ENCODE results near the gene TPSG1. TPM values are rescaled to one million over a fixed set of nuclear protein-coding genes. Genes with fewer than 3 reads are reported as not detected.

TPSG1 gene
- total RNA-seq, 2 experiments from 2014 or later: not detected

DNA sequence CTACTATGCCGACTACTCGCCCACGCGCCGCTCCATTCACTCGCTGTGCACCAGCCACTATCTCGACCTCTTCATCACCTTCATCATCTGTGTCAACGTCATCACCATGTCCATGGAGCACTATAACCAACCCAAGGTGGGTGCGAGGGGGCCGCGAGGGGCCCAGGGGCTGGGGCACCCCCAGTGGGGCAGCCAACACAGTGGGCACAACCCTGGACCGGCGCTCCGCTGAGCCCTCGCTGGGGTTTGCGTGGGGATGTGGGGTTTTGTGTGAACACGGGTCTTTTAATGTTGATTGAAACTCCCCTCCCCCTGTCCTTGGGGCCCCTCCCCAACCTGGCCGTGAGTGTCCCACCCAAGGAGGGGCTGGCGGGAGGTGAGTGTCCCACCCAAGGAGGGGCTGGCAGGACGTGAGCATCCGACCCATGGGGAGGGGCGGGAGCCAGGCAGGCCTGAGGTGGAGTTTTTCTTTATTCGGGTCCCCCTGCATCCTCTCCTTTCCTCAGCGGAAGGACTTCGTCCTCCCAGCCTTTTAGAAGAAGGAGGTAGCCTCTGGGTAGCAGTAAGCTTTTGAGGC, 11.2 kb downstream of the TPSG1 start:
- Mint-ChIP-seq H3K9me3 (no peaks in the 10 kb centered on the region), H3K27me3 (no peaks in the 10 kb centered on the region), H3K27ac (no peak overlapping the region), H3K4me3 (no peak overlapping the region), H3K4me1 (ENCODE audit: low read depth) (no peaks in the 10 kb centered on the region), H3K36me3 (no peaks in the 10 kb centered on the region)
- no peak for DNase-seq
- ChIA-PET CTCF (no interaction called here), POLR2A (no interaction called here)
- intact Hi-C loops (cut with micrococcal nuclease): no loop called here

DNA sequence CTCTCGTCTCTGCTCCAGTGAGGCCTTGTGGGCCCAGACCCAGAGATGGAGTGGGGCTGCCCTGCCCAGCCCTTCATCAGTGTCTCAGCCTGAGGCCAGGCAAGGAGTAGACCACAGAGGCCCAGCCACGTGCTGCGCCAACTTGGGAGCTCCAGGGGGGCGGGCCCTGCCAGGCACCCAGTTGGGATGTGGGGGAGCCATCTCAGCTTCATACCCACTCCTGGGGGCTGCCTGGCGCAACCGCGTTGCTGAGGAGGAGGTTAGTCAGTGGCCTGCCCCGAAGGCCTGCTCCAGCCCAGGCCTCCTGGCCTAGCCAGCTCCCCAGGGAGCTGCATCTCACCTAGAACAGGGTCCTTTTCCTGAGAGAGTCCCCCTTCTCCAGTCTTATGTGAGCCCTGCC, 11.8 kb downstream of the TPSG1 start:
- Mint-ChIP-seq H3K27me3 (no peaks in the 10 kb centered on the region), H3K9me3 (no peaks in the 10 kb centered on the region), H3K27ac (no peak overlapping the region), H3K4me3 (no peak overlapping the region), H3K4me1 (ENCODE audit: low read depth) (no peaks in the 10 kb centered on the region), H3K36me3 (no peaks in the 10 kb centered on the region)
- ChIA-PET POLR2A (no interaction called here), CTCF (no interaction called here)
- no peak for DNase-seq
- intact Hi-C loops (cut with micrococcal nuclease): no loop called here

DNA sequence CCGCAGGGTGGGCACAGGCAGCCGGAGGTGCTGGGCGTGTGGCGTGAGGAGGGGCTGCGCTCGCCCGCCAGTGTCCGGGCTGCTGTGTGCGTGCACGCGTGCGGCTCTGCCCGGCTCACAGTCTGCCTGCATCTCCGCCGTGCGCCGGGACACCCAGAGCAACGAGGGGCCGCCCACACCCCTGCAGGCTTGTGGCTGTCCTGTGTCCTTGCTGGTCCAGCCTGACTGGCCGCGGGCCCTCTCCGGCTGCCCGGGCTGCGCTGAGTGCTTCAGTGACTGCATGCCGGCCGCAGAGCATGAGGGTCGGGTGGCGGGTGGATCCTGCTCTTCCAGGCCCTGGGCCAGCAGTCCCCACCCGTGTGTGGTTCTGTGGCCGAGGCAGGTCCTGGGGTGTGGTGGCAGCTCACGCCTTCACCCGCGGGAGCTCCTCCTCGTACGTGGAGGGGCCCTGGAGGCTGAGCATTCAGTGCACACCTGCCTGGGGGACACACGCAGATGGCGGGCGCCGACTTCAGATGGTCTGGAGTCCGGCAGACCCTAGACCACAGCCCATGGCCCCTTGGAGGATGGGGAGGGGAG, 12.4 kb downstream of the TPSG1 start:
- no peaks in the 10 kb centered on the region for H3K9me3 Mint-ChIP-seq
- no peaks in the 10 kb centered on the region for H3K36me3 Mint-ChIP-seq
- no peak overlapping the region for H3K4me3 Mint-ChIP-seq

DNA sequence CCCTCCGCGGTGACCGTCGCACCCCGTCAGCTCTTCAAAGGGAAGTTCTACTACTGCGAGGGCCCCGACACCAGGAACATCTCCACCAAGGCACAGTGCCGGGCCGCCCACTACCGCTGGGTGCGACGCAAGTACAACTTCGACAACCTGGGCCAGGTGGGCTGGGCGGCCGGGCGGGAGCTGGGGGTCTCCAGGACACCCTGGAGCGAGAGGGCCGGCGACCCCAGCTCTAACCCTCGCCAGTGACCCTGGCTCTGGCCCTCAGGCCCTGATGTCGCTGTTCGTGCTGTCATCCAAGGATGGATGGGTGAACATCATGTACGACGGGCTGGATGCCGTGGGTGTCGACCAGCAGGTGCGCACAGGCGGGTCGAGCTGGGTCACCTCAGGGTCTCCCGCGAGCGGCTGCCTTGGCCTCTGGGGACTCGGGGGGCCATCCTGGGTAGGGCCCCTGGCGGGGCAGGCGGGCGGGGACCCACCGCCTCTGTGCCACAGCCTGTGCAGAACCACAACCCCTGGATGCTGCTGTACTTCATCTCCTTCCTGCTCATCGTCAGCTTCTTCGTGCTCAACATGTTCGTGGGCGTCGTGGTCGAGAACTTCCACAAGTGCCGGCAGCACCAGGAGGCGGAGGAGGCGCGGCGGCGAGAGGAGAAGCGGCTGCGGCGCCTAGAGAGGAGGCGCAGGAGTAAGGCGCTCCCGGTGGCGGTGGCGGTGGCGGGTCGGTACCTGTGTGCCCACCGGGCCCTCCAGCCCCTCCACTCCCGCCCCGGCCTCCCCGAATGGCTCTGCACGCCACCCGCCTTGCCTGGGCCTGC, 13.4 kb downstream of the TPSG1 start:
- POLR2A ChIA-PET: no interaction called here
- no peak overlapping the region for H3K27ac Mint-ChIP-seq

More for the DNA sequence above, 12.4 kb downstream of the TPSG1 start:
- POLR2A ChIA-PET: no interaction called here
- no peak for DNase-seq
- intact Hi-C loops (cut with micrococcal nuclease): no loop called here
- Mint-ChIP-seq H3K27me3 (no peaks in the 10 kb centered on the region), H3K27ac (no peak overlapping the region), H3K4me1 (ENCODE audit: low read depth) (no peaks in the 10 kb centered on the region)
- CTCF ChIA-PET: no interaction called here

DNA sequence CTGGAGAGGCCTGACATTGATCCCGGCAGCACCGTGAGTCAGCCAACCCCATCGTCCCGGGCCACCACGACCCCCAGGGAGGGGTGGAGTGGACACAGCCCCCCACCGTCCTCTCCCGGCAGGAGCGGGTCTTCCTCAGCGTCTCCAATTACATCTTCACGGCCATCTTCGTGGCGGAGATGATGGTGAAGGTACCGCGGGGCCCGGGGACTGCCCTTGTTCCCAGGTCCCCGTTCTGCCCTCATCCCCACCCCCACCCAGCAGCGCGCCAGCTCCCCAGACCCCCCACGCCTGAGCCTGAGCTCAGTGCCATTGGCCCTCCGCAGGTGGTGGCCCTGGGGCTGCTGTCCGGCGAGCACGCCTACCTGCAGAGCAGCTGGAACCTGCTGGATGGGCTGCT, 14.6 kb downstream of the TPSG1 start:
- Mint-ChIP-seq H3K36me3 (no peaks in the 10 kb centered on the region), H3K4me3 (no peak overlapping the region), H3K27me3 (no peaks in the 10 kb centered on the region), H3K9me3 (no peaks in the 10 kb centered on the region), H3K4me1 (ENCODE audit: low read depth) (no peaks in the 10 kb centered on the region), H3K27ac (no peak overlapping the region)
- no peak for DNase-seq
- intact Hi-C loops (cut with micrococcal nuclease): no loop called here
- ChIA-PET POLR2A (no interaction called here), CTCF (no interaction called here)

More for the DNA sequence above, 13.4 kb downstream of the TPSG1 start:
- no peaks in the 10 kb centered on the region for H3K27me3 Mint-ChIP-seq
- H3K9me3 Mint-ChIP-seq: no peaks in the 10 kb centered on the region
- H3K4me1 Mint-ChIP-seq (ENCODE audit: low read depth): no peaks in the 10 kb centered on the region
- intact Hi-C loops (cut with micrococcal nuclease): no loop called here
- no peaks in the 10 kb centered on the region for H3K36me3 Mint-ChIP-seq
- no peak overlapping the region for H3K4me3 Mint-ChIP-seq
- no peak for DNase-seq
- CTCF ChIA-PET: no interaction called here

DNA sequence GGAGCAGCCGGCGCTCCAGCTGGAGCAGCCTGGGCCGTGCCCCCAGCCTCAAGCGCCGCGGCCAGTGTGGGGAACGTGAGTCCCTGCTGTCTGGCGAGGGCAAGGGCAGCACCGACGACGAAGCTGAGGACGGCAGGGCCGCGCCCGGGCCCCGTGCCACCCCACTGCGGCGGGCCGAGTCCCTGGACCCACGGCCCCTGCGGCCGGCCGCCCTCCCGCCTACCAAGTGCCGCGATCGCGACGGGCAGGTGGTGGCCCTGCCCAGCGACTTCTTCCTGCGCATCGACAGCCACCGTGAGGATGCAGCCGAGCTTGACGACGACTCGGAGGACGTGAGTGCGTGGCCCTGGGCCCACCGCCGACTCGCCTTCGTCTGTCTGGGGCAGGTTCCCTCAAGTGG, 16.0 kb downstream of the TPSG1 start:
- Mint-ChIP-seq H3K9me3 (no peaks in the 10 kb centered on the region), H3K4me3 (no peak overlapping the region), H3K27me3 (no peaks in the 10 kb centered on the region), H3K27ac (no peak overlapping the region), H3K4me1 (ENCODE audit: low read depth) (no peaks in the 10 kb centered on the region), H3K36me3 (no peaks in the 10 kb centered on the region)
- ChIA-PET CTCF (no interaction called here), POLR2A (no interaction called here)
- no peak for DNase-seq
- intact Hi-C loops (cut with micrococcal nuclease): no loop called here

DNA sequence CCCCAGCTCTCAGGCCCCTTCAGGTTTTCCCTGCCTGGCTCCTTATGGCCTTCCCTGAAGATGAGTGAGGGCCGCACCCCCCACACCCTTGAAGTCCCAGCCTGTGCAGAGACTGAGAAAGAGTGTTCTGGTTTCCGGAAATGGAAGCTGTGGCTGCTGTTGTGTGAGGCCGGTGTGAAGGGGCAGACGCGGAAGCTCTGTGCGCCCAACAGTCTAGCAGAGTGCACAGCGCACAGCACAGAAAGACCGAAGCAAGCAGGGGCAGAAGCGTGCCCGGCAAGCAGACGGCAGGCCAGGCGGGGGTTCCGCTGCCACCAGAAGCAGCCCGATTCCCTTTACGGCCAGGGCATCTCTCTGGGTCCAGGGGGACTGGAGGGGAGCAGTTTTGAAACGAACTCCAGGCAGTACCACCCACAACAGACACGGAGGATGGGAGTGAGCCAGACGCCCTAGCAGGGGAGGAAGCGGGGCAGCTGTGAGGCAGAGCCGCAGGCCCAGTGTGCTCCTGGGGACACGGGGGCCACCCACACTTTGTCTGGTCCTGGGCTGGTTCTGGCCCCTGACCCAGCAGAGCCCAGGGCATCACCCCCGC, 16.7 kb downstream of the TPSG1 start:
- no peaks in the 10 kb centered on the region for H3K4me1 Mint-ChIP-seq (ENCODE audit: low read depth)
- H3K27ac Mint-ChIP-seq: peak overlapping the region; percentile 54
- no peaks in the 10 kb centered on the region for H3K9me3 Mint-ChIP-seq
- intact Hi-C loops (cut with micrococcal nuclease): no loop called here
- ChIA-PET POLR2A (no interaction called here), CTCF (no interaction called here)
- H3K36me3 Mint-ChIP-seq: no peaks in the 10 kb centered on the region
- H3K4me3 Mint-ChIP-seq: peak overlapping the region; percentile 23
- H3K27me3 Mint-ChIP-seq: no peaks in the 10 kb centered on the region
- DNase-seq: no peak

DNA sequence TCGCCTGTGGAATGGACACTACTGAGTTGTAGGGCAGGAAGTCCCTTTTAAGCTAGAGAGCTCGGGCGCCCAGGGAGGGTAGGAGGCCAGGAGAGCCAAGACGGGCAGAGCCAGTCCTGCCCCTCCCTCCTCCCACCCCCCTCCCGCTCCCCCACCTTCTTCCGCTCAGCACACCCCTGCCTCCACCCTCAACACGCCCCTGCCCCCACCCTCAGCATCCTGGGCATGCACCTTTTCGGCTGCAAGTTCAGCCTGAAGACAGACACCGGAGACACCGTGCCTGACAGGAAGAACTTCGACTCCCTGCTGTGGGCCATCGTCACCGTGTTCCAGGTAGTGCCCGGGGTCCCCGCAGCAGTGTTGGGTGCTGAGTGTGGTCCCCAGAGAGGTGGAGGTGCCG, 18.3 kb downstream of the TPSG1 start:
- Mint-ChIP-seq H3K27me3 (no peaks in the 10 kb centered on the region), H3K9me3 (no peaks in the 10 kb centered on the region), H3K4me3 (no peak overlapping the region), H3K4me1 (ENCODE audit: low read depth) (no peaks in the 10 kb centered on the region), H3K36me3 (no peaks in the 10 kb centered on the region), H3K27ac (no peak overlapping the region)
- ChIA-PET CTCF (no interaction called here), POLR2A (no interaction called here)
- intact Hi-C loops (cut with micrococcal nuclease): no loop called here
- DNase-seq: peak; percentile 19

DNA sequence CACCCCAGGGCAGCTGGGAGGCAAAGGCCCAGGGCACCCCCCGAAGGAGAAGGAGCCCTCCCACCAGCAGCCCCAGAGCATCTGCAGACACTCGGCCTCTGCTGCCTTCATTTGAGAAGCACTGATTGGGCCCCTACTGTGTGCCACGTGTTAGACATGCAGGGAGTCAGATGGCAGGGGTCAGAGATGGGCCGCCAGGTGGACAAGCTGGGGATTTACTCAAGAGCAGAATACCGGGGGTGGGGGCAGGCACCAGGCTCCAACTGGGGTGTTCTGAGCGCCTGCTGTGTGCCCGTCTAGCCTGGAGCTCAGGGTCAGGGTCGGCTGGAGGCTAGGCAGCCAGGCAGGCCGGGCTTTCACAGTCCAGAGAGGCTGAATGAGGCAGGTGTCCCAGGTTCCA, 18.7 kb downstream of the TPSG1 start:
- H3K27me3 Mint-ChIP-seq: no peaks in the 10 kb centered on the region
- no peak for DNase-seq
- intact Hi-C loops (cut with micrococcal nuclease): no loop called here
- no peak overlapping the region for H3K4me3 Mint-ChIP-seq
- no peaks in the 10 kb centered on the region for H3K36me3 Mint-ChIP-seq
- no peak overlapping the region for H3K27ac Mint-ChIP-seq
- no peaks in the 10 kb centered on the region for H3K4me1 Mint-ChIP-seq (ENCODE audit: low read depth)
- ChIA-PET POLR2A (no interaction called here), CTCF (no interaction called here)
- no peaks in the 10 kb centered on the region for H3K9me3 Mint-ChIP-seq

DNA sequence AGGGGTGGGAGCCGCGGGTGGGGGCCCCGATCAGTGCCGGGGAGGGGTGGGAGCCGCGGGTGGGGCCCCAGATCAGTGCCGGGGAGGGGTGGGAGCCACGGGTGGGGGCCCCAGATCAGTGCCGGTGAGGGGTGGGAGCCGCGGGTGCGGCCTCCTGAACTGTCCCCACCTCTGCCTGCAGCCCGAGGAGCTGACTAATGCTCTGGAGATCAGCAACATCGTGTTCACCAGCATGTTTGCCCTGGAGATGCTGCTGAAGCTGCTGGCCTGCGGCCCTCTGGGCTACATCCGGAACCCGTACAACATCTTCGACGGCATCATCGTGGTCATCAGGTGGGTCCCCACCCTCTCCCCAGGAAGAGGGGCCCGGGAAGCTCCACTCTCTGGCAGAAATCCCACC, 20.1 kb downstream of the TPSG1 start:
- ChIA-PET POLR2A (no interaction called here), CTCF (interaction anchor here (0.8 kb wide), 1 partner anchor 99 kb away, joined by 3 read pairs; no protein-coding TSS in a partner anchor)
- no peaks in the 10 kb centered on the region for H3K36me3 Mint-ChIP-seq
- no peaks in the 10 kb centered on the region for H3K9me3 Mint-ChIP-seq
- no peak for DNase-seq
- no peaks in the 10 kb centered on the region for H3K27me3 Mint-ChIP-seq
- no peak overlapping the region for H3K4me3 Mint-ChIP-seq
- H3K27ac Mint-ChIP-seq: no peak overlapping the region
- intact Hi-C loops (cut with micrococcal nuclease): no loop called here
- H3K4me1 Mint-ChIP-seq (ENCODE audit: low read depth): no peaks in the 10 kb centered on the region

DNA sequence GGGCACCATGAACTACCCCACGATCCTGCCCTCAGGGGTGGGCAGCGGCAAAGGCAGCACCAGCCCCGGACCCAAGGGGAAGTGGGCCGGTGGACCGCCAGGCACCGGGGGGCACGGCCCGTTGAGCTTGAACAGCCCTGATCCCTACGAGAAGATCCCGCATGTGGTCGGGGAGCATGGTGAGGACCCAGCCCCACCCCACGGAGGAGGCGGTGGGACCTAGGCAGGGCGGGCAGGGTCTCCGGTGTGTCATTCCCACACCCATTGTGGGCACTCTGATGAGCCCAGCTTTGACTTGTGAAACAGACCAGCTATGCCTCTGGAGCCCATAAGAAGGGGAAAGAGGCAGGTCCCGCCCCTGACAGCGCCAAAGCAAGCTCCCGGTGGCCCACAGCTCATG, 22.8 kb downstream of the TPSG1 start:
- Mint-ChIP-seq H3K9me3 (no peaks in the 10 kb centered on the region), H3K36me3 (no peaks in the 10 kb centered on the region), H3K4me1 (ENCODE audit: low read depth) (no peaks in the 10 kb centered on the region), H3K27me3 (no peaks in the 10 kb centered on the region), H3K4me3 (no peak overlapping the region), H3K27ac (no peak overlapping the region)
- ChIA-PET CTCF (no interaction called here), POLR2A (no interaction called here)
- DNase-seq: no peak
- intact Hi-C loops (cut with micrococcal nuclease): no loop called here

DNA sequence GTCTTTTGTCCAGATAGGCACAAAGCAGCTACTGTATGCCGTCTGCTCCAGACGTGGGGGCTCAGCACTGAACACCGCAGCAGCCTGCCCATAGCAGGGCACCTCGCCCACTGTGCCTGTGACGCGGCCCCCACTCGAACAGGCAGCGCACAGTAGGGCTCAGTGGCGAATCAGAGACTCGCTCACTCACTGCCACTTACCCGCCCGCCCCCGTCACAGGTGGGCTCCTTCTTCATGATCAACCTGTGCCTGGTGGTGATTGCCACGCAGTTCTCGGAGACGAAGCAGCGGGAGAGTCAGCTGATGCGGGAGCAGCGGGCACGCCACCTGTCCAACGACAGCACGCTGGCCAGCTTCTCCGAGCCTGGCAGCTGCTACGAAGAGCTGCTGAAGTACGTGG, 23.6 kb downstream of the TPSG1 start:
- Mint-ChIP-seq H3K4me3 (no peak overlapping the region), H3K27me3 (no peaks in the 10 kb centered on the region), H3K9me3 (no peaks in the 10 kb centered on the region), H3K27ac (no peak overlapping the region), H3K4me1 (ENCODE audit: low read depth) (no peaks in the 10 kb centered on the region), H3K36me3 (no peaks in the 10 kb centered on the region)
- ChIA-PET CTCF (interaction anchor here (0.9 kb wide), 1 partner anchor 98 kb away, joined by 3 read pairs; no protein-coding TSS in a partner anchor), POLR2A (no interaction called here)
- intact Hi-C loops (cut with micrococcal nuclease): no loop called here
- no peak for DNase-seq
